Liver (tissue), 9 donors: ENCODE results near the gene SUN2. TPM values are rescaled to one million over a fixed set of nuclear protein-coding genes. Genes with fewer than 3 reads are reported as not detected.

Experiments used
- DNase-seq: peaks from one replicate; pipeline ENCODE4 v3.0.0-alpha.2; 2017; ENCODE audit warnings: low spot score
- H3K27ac ChIP-seq, 2 donors: one replicate each; pipeline ENCODE4 v1.7.0; 2013; ENCODE audit warnings: inconsistent platforms in 2 of 2, low read length in 2 of 2, control low read depth in 1 of 2, low read depth in 1 of 2, mild to moderate bottlenecking in 1 of 2
- H3K27me3 ChIP-seq, 4 donors: one replicate each; pipeline versions ENCODE4 v1.6.1 to v1.7.0; 2013; ENCODE audit warnings: low read length in 3 of 4, inconsistent platforms in 1 of 4, mild to moderate bottlenecking in 1 of 4, moderate library complexity in 1 of 4; ENCODE audit not compliant: control insufficient read depth in 4 of 4, insufficient read depth in 4 of 4
- H3K36me3 ChIP-seq, 4 donors: one replicate each; pipeline versions ENCODE4 v1.6.1 to v1.7.0; 2013; ENCODE audit warnings: low read length in 3 of 4, mild to moderate bottlenecking in 3 of 4, low read depth in 1 of 4, moderate library complexity in 1 of 4; ENCODE audit not compliant: control insufficient read depth in 4 of 4, insufficient read depth in 3 of 4
- H3K4me1 ChIP-seq, 4 donors: one replicate each; pipeline versions ENCODE4 v1.6.1 to v1.7.0; 2013; ENCODE audit warnings: low read length in 3 of 4, mild to moderate bottlenecking in 3 of 4, moderate library complexity in 1 of 4; ENCODE audit not compliant: control insufficient read depth in 4 of 4, insufficient read depth in 4 of 4
- H3K4me3 ChIP-seq, 3 donors: one replicate each; pipeline versions ENCODE4 v1.6.1 to v1.7.0; 2013; ENCODE audit warnings: low read length in 3 of 3, control low read depth in 1 of 3, low read depth in 1 of 3, mild to moderate bottlenecking in 1 of 3
- H3K9ac ChIP-seq, 2 donors: one replicate each; pipeline ENCODE4 v1.7.0; 2013; ENCODE audit warnings: low read length in 2 of 2, mild to moderate bottlenecking in 2 of 2, moderate library complexity in 2 of 2, control low read depth in 1 of 2, low read depth in 1 of 2
- H3K9me3 ChIP-seq, 4 donors: one replicate each; pipeline versions ENCODE4 v1.6.1 to v1.7.0; 2013; ENCODE audit warnings: low read length in 3 of 4; ENCODE audit not compliant: control insufficient read depth in 4 of 4
- EGR1 ChIP-seq, 2 donors: IDR thresholded peaks; 2 replicates each; pipeline ENCODE4 v1.6.1; 2016 to 2018; ENCODE audit warnings: antibody characterized with exemption in 2 of 2, low read depth in 2 of 2
- FOXA1 ChIP-seq: IDR thresholded peaks from 2 replicates; pipeline ENCODE4 v1.6.1; 2016; ENCODE audit warnings: antibody characterized with exemption
- FOXA2 ChIP-seq: IDR thresholded peaks from 2 replicates; pipeline ENCODE4 v1.6.1; 2016; ENCODE audit warnings: antibody characterized with exemption
- GABPA ChIP-seq, 2 donors: IDR thresholded peaks in 1 of 2; conservative IDR thresholded peaks in 1 of 2; 2 replicates each; pipeline ENCODE4 v1.6.1; 2016; ENCODE audit warnings: antibody characterized with exemption in 2 of 2, mild to moderate bottlenecking in 1 of 2, moderate library complexity in 1 of 2
- HNF4A ChIP-seq, 2 donors: conservative IDR thresholded peaks; 2 replicates each; pipeline ENCODE4 v1.6.1; 2016; ENCODE audit warnings: antibody characterized with exemption in 2 of 2, mild to moderate bottlenecking in 2 of 2
- HNF4G ChIP-seq: IDR thresholded peaks from 2 replicates; pipeline ENCODE4 v1.6.1; 2016; ENCODE audit warnings: antibody characterized with exemption
- JUND ChIP-seq, 2 donors: IDR thresholded peaks; 2 replicates each; pipeline ENCODE4 v1.6.1; 2016; ENCODE audit warnings: antibody characterized with exemption in 2 of 2
- NR2F2 ChIP-seq: IDR thresholded peaks from 2 replicates; pipeline ENCODE4 v1.6.1; 2016; ENCODE audit warnings: antibody characterized with exemption
- RXRA ChIP-seq, 2 donors: IDR thresholded peaks; 2 replicates each; pipeline ENCODE4 v1.6.1; 2017 to 2018; ENCODE audit warnings: antibody characterized with exemption in 2 of 2, mild to moderate bottlenecking in 1 of 2
- SP1 ChIP-seq: IDR thresholded peaks from 2 replicates; pipeline ENCODE4 v1.6.1; 2018; ENCODE audit warnings: antibody characterized with exemption, mild to moderate bottlenecking
- TAF1 ChIP-seq: conservative IDR thresholded peaks from 2 replicates; pipeline ENCODE4 v1.6.1; 2016; ENCODE audit warnings: antibody characterized with exemption, mild to moderate bottlenecking
- YY1 ChIP-seq: IDR thresholded peaks from 2 replicates; pipeline ENCODE4 v1.6.1; 2016; ENCODE audit warnings: antibody characterized with exemption, mild to moderate bottlenecking
- WGBS: extraction: QIAGEN DNeasy Blood & Tissue Kit; methylation state at CpG from one replicate; pipeline ENCODE4 v1.1.7; 2013; 5-methylcytosine and 5-hydroxymethylcytosine counted together
- polyA plus RNA-seq, 2 donors: library from polyadenylated mRNA; stranded (reverse) in 1 of 2; unstranded in 1 of 2; fragments of 200-250 nt in 1 of 2; fragments of >200 nt in 1 of 2; fragmentation: Nextera tagmentation in 1 of 2; extraction: Ambion mirVana in 1 of 2; gene quantifications; one replicate each; pipeline versions ENCODE4 v1.2.1 to v1.2.3, GENCODE V29; 2013 to 2015
- total RNA-seq, 2 donors: library from RNA; depleted of rRNA; stranded (reverse); fragments of >200 nt; gene quantifications; one replicate each; pipeline ENCODE4 v1.2.3, GENCODE V29; 2014
- TF ChIP-seq, protein P1 (sequence below): IDR thresholded peaks from 2 replicates; pipeline ENCODE4 v1.6.1; 2016; ENCODE audit warnings: antibody characterized with exemption
- TF ChIP-seq, protein P2 (sequence below): IDR thresholded peaks from 2 replicates; pipeline ENCODE4 v1.6.1; 2016; ENCODE audit warnings: antibody characterized with exemption, mild to moderate bottlenecking
- TF ChIP-seq, protein P3 (sequence below): fragments of 150-350 bp; IDR thresholded peaks from 2 replicates; pipeline ENCODE4 v1.5.1; 2017; ENCODE audit warnings: improper control_type of control experiment, low read depth, low read length; ENCODE audit not compliant: missing input control
- TF ChIP-seq, protein P4 (sequence below): IDR thresholded peaks from 2 replicates; pipeline ENCODE4 v1.6.1; 2016; ENCODE audit warnings: antibody characterized with exemption
- donor health status: healthy.
- donor health status: healthy.
- donor health status: healthy.
- donor health status: healthy.
- donor health status: healthy.

SUN2 gene
- total and polyA plus RNA-seq, 4 donors, result 13.1 to 170 (median 81.5) TPM

DNA sequence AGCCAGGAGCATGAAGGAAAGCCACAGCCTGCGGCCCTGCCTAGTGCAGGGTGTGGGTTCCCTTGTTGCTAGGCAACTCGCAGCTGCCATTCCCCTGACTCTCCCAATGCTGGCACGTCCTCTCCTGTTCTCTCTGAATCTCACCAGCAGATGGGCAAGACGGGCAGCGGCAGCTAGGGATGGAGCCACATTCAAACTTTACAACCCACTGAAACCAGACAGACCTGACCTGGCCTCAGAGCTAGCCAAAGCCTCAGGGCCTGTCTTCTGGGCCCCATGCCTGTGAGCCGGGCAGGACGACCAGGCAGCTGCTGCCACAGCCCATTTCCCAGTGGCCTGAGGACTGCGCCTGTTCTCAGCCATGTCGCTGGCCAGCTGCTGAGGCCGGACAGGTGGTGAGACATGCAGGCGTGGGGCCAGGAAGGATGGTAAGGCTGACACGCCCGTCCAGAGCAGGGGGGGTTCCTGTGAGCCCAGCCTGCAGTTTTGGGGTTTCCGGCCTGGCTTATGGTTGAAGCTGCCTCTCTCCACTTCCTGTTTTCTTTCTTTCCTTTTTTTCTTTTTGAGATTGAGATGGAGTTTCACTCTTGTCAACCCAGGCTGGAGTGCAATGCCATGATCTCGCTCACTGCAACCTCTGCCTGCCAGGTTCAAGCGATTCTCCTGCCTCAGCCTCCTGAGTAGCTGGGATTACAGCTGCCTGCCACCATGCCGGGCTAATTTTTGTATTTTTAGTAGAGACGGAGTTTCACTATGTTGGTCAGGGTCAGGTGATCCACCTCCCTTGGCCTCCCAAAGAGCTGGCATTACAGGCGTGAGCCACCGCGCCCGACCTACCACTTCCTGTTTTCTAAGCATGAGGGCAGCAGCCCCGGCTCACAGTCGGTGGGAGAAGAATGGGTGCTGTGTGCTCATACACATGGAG, 4.1 kb downstream of the SUN2 start:
- TF ChIP-seq, protein P1, sequence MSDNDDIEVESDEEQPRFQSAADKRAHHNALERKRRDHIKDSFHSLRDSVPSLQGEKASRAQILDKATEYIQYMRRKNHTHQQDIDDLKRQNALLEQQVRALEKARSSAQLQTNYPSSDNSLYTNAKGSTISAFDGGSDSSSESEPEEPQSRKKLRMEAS, result no peak
- no peak for TF ChIP-seq TAF1
- TF ChIP-seq NR2F2, result no peak
- no peak for TF ChIP-seq HNF4A (conservative IDR thresholded peaks at IDR 0.05)
- no peak for TF ChIP-seq RXRA (IDR thresholded peaks at IDR 0.05)
- TF ChIP-seq FOXA2, result no peak
- TF ChIP-seq, protein P2, sequence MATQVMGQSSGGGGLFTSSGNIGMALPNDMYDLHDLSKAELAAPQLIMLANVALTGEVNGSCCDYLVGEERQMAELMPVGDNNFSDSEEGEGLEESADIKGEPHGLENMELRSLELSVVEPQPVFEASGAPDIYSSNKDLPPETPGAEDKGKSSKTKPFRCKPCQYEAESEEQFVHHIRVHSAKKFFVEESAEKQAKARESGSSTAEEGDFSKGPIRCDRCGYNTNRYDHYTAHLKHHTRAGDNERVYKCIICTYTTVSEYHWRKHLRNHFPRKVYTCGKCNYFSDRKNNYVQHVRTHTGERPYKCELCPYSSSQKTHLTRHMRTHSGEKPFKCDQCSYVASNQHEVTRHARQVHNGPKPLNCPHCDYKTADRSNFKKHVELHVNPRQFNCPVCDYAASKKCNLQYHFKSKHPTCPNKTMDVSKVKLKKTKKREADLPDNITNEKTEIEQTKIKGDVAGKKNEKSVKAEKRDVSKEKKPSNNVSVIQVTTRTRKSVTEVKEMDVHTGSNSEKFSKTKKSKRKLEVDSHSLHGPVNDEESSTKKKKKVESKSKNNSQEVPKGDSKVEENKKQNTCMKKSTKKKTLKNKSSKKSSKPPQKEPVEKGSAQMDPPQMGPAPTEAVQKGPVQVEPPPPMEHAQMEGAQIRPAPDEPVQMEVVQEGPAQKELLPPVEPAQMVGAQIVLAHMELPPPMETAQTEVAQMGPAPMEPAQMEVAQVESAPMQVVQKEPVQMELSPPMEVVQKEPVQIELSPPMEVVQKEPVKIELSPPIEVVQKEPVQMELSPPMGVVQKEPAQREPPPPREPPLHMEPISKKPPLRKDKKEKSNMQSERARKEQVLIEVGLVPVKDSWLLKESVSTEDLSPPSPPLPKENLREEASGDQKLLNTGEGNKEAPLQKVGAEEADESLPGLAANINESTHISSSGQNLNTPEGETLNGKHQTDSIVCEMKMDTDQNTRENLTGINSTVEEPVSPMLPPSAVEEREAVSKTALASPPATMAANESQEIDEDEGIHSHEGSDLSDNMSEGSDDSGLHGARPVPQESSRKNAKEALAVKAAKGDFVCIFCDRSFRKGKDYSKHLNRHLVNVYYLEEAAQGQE, result no peak
- TF ChIP-seq, protein P3, sequence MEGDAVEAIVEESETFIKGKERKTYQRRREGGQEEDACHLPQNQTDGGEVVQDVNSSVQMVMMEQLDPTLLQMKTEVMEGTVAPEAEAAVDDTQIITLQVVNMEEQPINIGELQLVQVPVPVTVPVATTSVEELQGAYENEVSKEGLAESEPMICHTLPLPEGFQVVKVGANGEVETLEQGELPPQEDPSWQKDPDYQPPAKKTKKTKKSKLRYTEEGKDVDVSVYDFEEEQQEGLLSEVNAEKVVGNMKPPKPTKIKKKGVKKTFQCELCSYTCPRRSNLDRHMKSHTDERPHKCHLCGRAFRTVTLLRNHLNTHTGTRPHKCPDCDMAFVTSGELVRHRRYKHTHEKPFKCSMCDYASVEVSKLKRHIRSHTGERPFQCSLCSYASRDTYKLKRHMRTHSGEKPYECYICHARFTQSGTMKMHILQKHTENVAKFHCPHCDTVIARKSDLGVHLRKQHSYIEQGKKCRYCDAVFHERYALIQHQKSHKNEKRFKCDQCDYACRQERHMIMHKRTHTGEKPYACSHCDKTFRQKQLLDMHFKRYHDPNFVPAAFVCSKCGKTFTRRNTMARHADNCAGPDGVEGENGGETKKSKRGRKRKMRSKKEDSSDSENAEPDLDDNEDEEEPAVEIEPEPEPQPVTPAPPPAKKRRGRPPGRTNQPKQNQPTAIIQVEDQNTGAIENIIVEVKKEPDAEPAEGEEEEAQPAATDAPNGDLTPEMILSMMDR, result no peak
- TF ChIP-seq HNF4G, result no peak
- TF ChIP-seq JUND (IDR thresholded peaks at IDR 0.05), result no peak
- TF ChIP-seq, protein P4, sequence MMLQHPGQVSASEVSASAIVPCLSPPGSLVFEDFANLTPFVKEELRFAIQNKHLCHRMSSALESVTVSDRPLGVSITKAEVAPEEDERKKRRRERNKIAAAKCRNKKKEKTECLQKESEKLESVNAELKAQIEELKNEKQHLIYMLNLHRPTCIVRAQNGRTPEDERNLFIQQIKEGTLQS, result no peak
- no peak for TF ChIP-seq YY1
- no peak for TF ChIP-seq EGR1 (IDR thresholded peaks at IDR 0.05; ENCODE audit: low read depth in 2 of 2)
- TF ChIP-seq GABPA (IDR thresholded peaks at IDR 0.05 in 1 of 2, conservative IDR thresholded peaks at IDR 0.05 in 1 of 2), result no peak
- WGBS, result 78% methylated on average over 24 of the region's 24 CpGs
- Histone ChIP-seq H3K36me3 (peaks cover 19 to 42% (median 38%) of the 10 kb centered on the region in 4 donors), H3K27me3 (no peaks in the 10 kb centered on the region), H3K9me3 (no peaks in the 10 kb centered on the region), H3K4me1 (peaks cover 6 to 47% (median 13%) of the 10 kb centered on the region in 4 donors), H3K4me3 (no peak overlapping the region), H3K9ac (no peak overlapping the region), H3K27ac (peak overlapping the region; percentile 58 to 64)
- DNase-seq, result no peak

DNA sequence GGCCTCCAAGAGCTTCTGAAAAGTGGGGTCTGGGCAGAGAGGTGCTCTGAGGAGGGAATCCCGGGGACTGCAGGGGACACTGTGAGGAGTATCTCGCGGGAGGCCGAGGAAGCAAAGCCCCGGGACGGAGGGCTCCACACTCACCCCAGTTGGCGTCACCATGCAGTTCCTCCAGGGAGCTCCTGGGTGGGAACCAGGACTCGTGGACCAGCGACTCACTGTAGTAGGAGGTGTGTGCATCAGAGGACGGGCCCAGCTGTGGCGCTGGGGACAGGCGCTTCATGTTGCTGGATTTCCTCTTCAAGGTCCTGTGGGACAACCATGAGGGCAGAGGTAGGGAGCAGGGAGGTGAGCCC, 4.8 kb downstream of the SUN2 start:
- H3K36me3 ChIP-seq, result peaks cover 19 to 46% (median 42%) of the 10 kb centered on the region in 4 donors
- H3K27ac ChIP-seq, result peak overlapping the region; percentile 48 to 58
- DNase-seq, result no peak
- H3K9me3 ChIP-seq, result no peaks in the 10 kb centered on the region
- no peaks in the 10 kb centered on the region for H3K27me3 ChIP-seq
- no peak overlapping the region for H3K4me3 ChIP-seq
- H3K4me1 ChIP-seq, result peaks cover 5 to 41% (median 12%) of the 10 kb centered on the region in 4 donors
- H3K9ac ChIP-seq, result no peak overlapping the region
- WGBS, result 92% methylated on average over 12 of the region's 12 CpGs
- TF ChIP-seq JUND (IDR thresholded peaks at IDR 0.05) (no peak), RXRA (IDR thresholded peaks at IDR 0.05) (no peak), TAF1 (no peak), FOXA2 (no peak), SP1 (no peak), YY1 (no peak), HNF4G (no peak), NR2F2 (no peak), HNF4A (conservative IDR thresholded peaks at IDR 0.05) (no peak), FOXA1 (no peak)
- TF ChIP-seq, protein P1, result no peak
- TF ChIP-seq, protein P4, result no peak
- TF ChIP-seq, protein P3, result no peak
- TF ChIP-seq, protein P2, result no peak
